Stimulated activated CD4-positive, alpha-beta T cell treated with anti-CD3 and anti-CD28 coated beads, Interleukin-1b, Interleukin-23, amount 100 ng/mL, for 4 hours (primary cell): ENCODE data around the gene ZBTB24.

Experiments used
- DNase-seq, 2 donors: peaks; one replicate each; pipeline ENCODE4 v3.0.0-alpha.2; 2020; ENCODE audit warnings: low read depth in 2 of 2

ZBTB24 gene

GRCh38 chr6:109451376-109451775 lies 31.6 kb downstream of the ZBTB24 start:
- DNase-seq: no peak

GRCh38 chr6:109450801-109451200 lies 32.2 kb downstream of the ZBTB24 start:
- DNase-seq: no peak

GRCh38 chr6:109449795-109450673 lies 33.0 kb downstream of the ZBTB24 start:
- no peak for DNase-seq

- DNase-seq: no peak
Measured at GRCh38 chr6:109449064-109449794, 33.8 kb downstream of the ZBTB24 start.

- no peak for DNase-seq
Measured at GRCh38 chr6:109448615-109449014, 34.4 kb downstream of the ZBTB24 start.

- no peak for DNase-seq
Measured at GRCh38 chr6:109447878-109448555, 35.0 kb downstream of the ZBTB24 start.

- DNase-seq: no peak
Measured at GRCh38 chr6:109447087-109447486, 35.9 kb downstream of the ZBTB24 start.

GRCh38 chr6:109446541-109446940 lies 36.5 kb downstream of the ZBTB24 start:
- DNase-seq: no peak

GRCh38 chr6:109446072-109446471 lies 36.9 kb downstream of the ZBTB24 start:
- DNase-seq: no peak

GRCh38 chr6:109445382-109445781 lies 37.6 kb downstream of the ZBTB24 start:
- no peak for DNase-seq

GRCh38 chr6:109443425-109443950 lies 39.5 kb downstream of the ZBTB24 start:
- DNase-seq: no peak

GRCh38 chr6:109442393-109442924 lies 40.6 kb downstream of the ZBTB24 start:
- DNase-seq: no peak

GRCh38 chr6:109441069-109441816 lies 41.8 kb downstream of the ZBTB24 start:
- DNase-seq: peak in 1 of 2 donors; percentile 34

GRCh38 chr6:109440331-109441068 lies 42.5 kb downstream of the ZBTB24 start, which contains the start of the genes PPIL6 and SMPD2:
PPIL6 (minus strand) TSS chr6:109440628; CDS start chr6:109440590, 38 bp downstream.
SMPD2 (plus strand) TSS chr6:109440724; CDS start chr6:109441122, 398 bp downstream.
- peak; percentile 65 to 73 for DNase-seq

GRCh38 chr6:109436041-109436440 lies 47.0 kb downstream of the ZBTB24 start:
- DNase-seq: no peak

- no peak for DNase-seq
Measured at GRCh38 chr6:109434456-109434855, 48.6 kb downstream of the ZBTB24 start.

GRCh38 chr6:109429496-109429895 lies 53.5 kb downstream of the ZBTB24 start:
- DNase-seq: no peak

GRCh38 chr6:109428889-109429477 lies 54.0 kb downstream of the ZBTB24 start:
- DNase-seq: no peak

- no peak for DNase-seq
Measured at GRCh38 chr6:109424946-109425345, 58.1 kb downstream of the ZBTB24 start.

GRCh38 chr6:109421184-109421583 lies 61.8 kb downstream of the ZBTB24 start:
- no peak for DNase-seq
